ENCODE measurements around the gene SLC43A2. TPM values are rescaled to one million over a fixed set of nuclear protein-coding genes. Genes with fewer than 3 reads are reported as not detected.
"Not testable (repeated sequence)": the region's sequence is repeated elsewhere in the genome, so short reads cannot be mapped to it uniquely, and the experiment has no call there.

Gene SLC43A2
- polyA plus RNA-seq, 2 of the 4 experiments (the other 2 are of a cell fraction), result 3.5 to 7.0 TPM

GRCh38 chr17:1673041-1673785, 44.6 kb upstream of the SLC43A2 start:
- H3K4me3 ChIP-seq, result no peak overlapping the region
- TF ChIP-seq POLR2AphosphoS2 (conservative IDR thresholded peaks at IDR 0.05; ENCODE audit: low read length), result 0 out of 2 replicates have a peak, but pooled peaks have one; percentile 39
- TF ChIP-seq, protein P1, sequence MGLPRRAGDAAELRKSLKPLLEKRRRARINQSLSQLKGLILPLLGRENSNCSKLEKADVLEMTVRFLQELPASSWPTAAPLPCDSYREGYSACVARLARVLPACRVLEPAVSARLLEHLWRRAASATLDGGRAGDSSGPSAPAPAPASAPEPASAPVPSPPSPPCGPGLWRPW (IDR thresholded peaks at IDR 0.05), result no peak
- no peak overlapping the region for H3K4me2 ChIP-seq
- H3K9me3 ChIP-seq, result no peaks in the 10 kb centered on the region
- no peaks in the 10 kb centered on the region for H3K4me1 ChIP-seq
- no peak; a peak in 1 of 6 replicates for ATAC-seq
- FAIRE-seq, result no peak
- no peak for DNase-seq (ENCODE audit: low read depth in 1 of 2, low spot score in 1 of 2)
- H3K27ac ChIP-seq, result no peak overlapping the region
- POLR2A ChIA-PET, result interaction anchor here (1.1 to 1.6 kb wide), 2 partner anchors 11 to 24 kb away, joined by 7 to 12 read pairs; partner anchors contain the start of gene RILP
- WGBS (ENCODE audit: missing lambda C conversion rate), result 95% methylated on average over 26 of the region's 26 CpGs
- CTCF ChIA-PET, result interaction anchor here (0.9 to 15.4 kb wide), 6 partner anchors 9 to 40 kb away, joined by 3 to 204 read pairs (median 7); partner anchors contain the start of genes RILP and SCARF1

- not testable (repeated sequence) for H3K27ac ChIP-seq; H3K4me2 ChIP-seq; DNase-seq (ENCODE audit: low read depth in 1 of 2, low spot score in 1 of 2); FAIRE-seq; H3K4me1 ChIP-seq; H3K4me3 ChIP-seq; H3K9me3 ChIP-seq; ATAC-seq
- POLR2A ChIA-PET, result interaction anchor here (0.6 to 1.5 kb wide), 2 partner anchors 14 to 199 kb away, joined by 3 to 21 read pairs; partner anchors contain the start of gene RILP
- 96% methylated on average over 5 of the region's 5 CpGs for WGBS (ENCODE audit: missing lambda C conversion rate)
- CTCF ChIA-PET, result interaction anchor here (0.8 to 15.4 kb wide), 4 partner anchors 9 to 47 kb away, joined by 3 to 204 read pairs (median 3); partner anchors contain the start of genes RILP, SCARF1 and TLCD2
Measured at GRCh38 chr17:1663934-1664333, 35.3 kb upstream of the SLC43A2 start.

DNA sequence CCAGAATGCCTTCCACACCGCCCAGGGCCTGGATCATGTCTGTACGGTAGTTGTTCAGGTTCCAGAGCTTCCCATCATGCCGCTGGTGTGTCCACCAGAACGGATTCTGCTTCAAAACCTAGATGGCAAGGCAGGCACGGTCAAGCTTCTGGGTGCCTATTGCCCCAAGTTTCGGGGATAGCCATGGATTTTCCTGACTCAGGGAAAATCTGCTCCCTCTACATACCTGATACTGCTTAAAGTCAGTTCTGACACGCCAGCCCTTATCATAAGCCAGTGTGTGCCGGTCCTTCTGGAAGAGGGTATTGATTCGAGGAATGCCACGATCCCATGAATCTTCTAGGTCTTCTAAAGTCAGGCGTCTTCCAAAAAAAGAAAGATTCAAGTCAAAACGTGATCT, 32.4 kb upstream of the SLC43A2 start:
- Histone ChIP-seq H3K4me1 (0 out of 3 replicates have a peak, but pooled peaks cover 7% of the 10 kb centered on the region), H3K4me3 (no peak overlapping the region), H3K9me3 (no peaks in the 10 kb centered on the region), H3K27ac (no peak overlapping the region), H3K4me2 (no peak overlapping the region)
- WGBS (ENCODE audit: missing lambda C conversion rate), result 91% methylated on average over 12 of the region's 12 CpGs
- FAIRE-seq (no peak), DNase-seq (ENCODE audit: low read depth in 1 of 2, low spot score in 1 of 2) (no peak), ATAC-seq (0 out of 6 replicates have a peak, but pooled peaks of 1 of the 2 experiments have one; percentile 25)
- CTCF ChIA-PET, result interaction anchor here (0.6 to 15.4 kb wide), 7 partner anchors 7 to 61 kb away, joined by 4 to 204 read pairs (median 7); partner anchors contain the start of genes RILP and SCARF1
- POLR2A ChIA-PET, result interaction anchor here (1.0 kb wide), 1 partner anchor 56 kb away, joined by 3 read pairs; no protein-coding TSS in a partner anchor
- TF ChIP-seq GATA3 (IDR thresholded peaks at IDR 0.05; ENCODE audit: borderline replicate concordance) (no peak), E2F6 (IDR thresholded peaks at IDR 0.05; ENCODE audit: borderline replicate concordance, low read depth) (no peak), MAFK (IDR thresholded peaks at IDR 0.05; ENCODE audit: partially characterized antibody) (peak; percentile 57), ATOH8 (CRISPR knock-in tag; IDR thresholded peaks at IDR 0.05; ENCODE audit: low read depth) (no peak)

DNA sequence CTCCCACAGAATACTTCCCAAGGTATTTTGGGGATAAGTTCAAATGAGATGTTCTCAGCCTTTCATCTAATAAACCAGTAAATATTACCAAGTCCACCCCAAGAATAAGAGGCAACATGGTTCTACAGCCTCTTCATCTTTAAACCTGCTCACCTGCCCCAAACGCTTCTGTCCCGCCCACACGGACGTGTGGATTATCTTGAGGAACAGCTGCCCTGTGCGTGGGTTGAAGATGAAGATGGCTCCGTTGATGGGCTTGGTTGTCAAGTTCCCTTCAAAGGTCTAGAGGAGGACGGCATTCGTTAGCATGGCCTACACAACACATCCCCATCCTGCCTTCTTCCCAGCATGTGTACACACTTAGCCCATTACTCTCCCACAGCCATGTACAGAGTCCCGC, 29.5 kb upstream of the SLC43A2 start:
- whole genome bisulfite sequencing (ENCODE audit: missing lambda C conversion rate), result 92% methylated on average over 9 of the region's 9 CpGs
- ChIA-PET CTCF (interaction anchor here (1.0 to 7.4 kb wide), 7 partner anchors 9 to 84 kb away, joined by 3 to 92 read pairs (median 8); partner anchors contain the start of genes RILP and SLC43A2), POLR2A (interaction anchor here (1.0 to 1.3 kb wide), 2 partner anchors 9 kb away, joined by 3 to 9 read pairs; partner anchors contain the start of gene RILP)
- FAIRE-seq (no peak), DNase-seq (ENCODE audit: low read depth in 1 of 2, low spot score in 1 of 2) (no peak), ATAC-seq (no peak)
- Histone ChIP-seq H3K27ac (no peak overlapping the region), H3K4me2 (no peak overlapping the region), H3K4me3 (no peak overlapping the region), H3K9me3 (no peaks in the 10 kb centered on the region), H3K4me1 (0 out of 3 replicates have a peak, but pooled peaks cover 7% of the 10 kb centered on the region)
- no peak for TF ChIP-seq MAX (IDR thresholded peaks at IDR 0.05)
- TF ChIP-seq RARB (CRISPR knock-in tag; IDR thresholded peaks at IDR 0.05), result no peak
- no peak for TF ChIP-seq NPAS2 (CRISPR knock-in tag; IDR thresholded peaks at IDR 0.05; ENCODE audit: borderline replicate concordance)
- no peak for TF ChIP-seq BHLHE40 (IDR thresholded peaks at IDR 0.05; ENCODE audit: low read depth, low read length)
- TF ChIP-seq MAZ (IDR thresholded peaks at IDR 0.05; ENCODE audit: borderline replicate concordance, low read depth, low read length), result no peak
- no peak for TF ChIP-seq RAD21 (conservative IDR thresholded peaks at IDR 0.05 in 1 of 2, IDR thresholded peaks at IDR 0.05 in 1 of 2)
- TF ChIP-seq HEYL (CRISPR knock-in tag; IDR thresholded peaks at IDR 0.05), result no peak
